ENCODE measurements around the gene FIS1.
"Not testable (repeated sequence)": the region's sequence is repeated elsewhere in the genome, so short reads cannot be mapped to it uniquely, and the experiment has no call there.

GRCh38 chr7:101293069-101294021 lies 48.5 kb upstream of the FIS1 start:
- TF ChIP-seq, protein P1, sequence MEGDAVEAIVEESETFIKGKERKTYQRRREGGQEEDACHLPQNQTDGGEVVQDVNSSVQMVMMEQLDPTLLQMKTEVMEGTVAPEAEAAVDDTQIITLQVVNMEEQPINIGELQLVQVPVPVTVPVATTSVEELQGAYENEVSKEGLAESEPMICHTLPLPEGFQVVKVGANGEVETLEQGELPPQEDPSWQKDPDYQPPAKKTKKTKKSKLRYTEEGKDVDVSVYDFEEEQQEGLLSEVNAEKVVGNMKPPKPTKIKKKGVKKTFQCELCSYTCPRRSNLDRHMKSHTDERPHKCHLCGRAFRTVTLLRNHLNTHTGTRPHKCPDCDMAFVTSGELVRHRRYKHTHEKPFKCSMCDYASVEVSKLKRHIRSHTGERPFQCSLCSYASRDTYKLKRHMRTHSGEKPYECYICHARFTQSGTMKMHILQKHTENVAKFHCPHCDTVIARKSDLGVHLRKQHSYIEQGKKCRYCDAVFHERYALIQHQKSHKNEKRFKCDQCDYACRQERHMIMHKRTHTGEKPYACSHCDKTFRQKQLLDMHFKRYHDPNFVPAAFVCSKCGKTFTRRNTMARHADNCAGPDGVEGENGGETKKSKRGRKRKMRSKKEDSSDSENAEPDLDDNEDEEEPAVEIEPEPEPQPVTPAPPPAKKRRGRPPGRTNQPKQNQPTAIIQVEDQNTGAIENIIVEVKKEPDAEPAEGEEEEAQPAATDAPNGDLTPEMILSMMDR (IDR thresholded peaks at IDR 0.05) = not testable (repeated sequence)
- TF ChIP-seq POLR2A (IDR thresholded peaks at IDR 0.05) = not testable (repeated sequence)

Measured in tibial nerve (tissue), 3 donors.